ENCODE measurements around the gene BAZ2B. TPM values are rescaled to one million over a fixed set of nuclear protein-coding genes. Genes with fewer than 3 reads are reported as not detected.

BAZ2B gene
- total and polyA plus RNA-seq, 2 of the 13 experiments (the other 11 are each of a cell fraction or from before 2014, with no cell fraction given): 14.0 to 15.1 TPM

GRCh38 chr2:159285929-159286708 is 330.2 kb downstream of the BAZ2B start, which contains the start of gene WDSUB1 (continued):
- TF ChIP-seq GFI1 (CRISPR knock-in tag; IDR thresholded peaks at IDR 0.05; ENCODE audit: borderline replicate concordance) (peak; percentile 17; the same call in 1 of the 2 replicates), HDAC1 (CRISPR knock-in tag; IDR thresholded peaks at IDR 0.05) (peak; percentile 64), ZNF740 (CRISPR knock-in tag; IDR thresholded peaks at IDR 0.05) (peak; percentile 91), BRD4 (CRISPR knock-in tag; IDR thresholded peaks at IDR 0.05) (peak; percentile 53; the same call in 1 of the 2 replicates), ZNF749 (CRISPR knock-in tag; IDR thresholded peaks at IDR 0.05; ENCODE audit: borderline replicate concordance) (peak; percentile 98), PAWR (CRISPR knock-in tag; IDR thresholded peaks at IDR 0.05; ENCODE audit: borderline replicate concordance) (peak; percentile 93; the same call in 1 of the 2 replicates), KDM5A (IDR thresholded peaks at IDR 0.05; ENCODE audit: borderline replicate concordance, low read length) (peak; percentile 53; the same call in 1 of the 2 replicates), ZNF180 (CRISPR knock-in tag; IDR thresholded peaks at IDR 0.05; ENCODE audit: borderline replicate concordance, low read depth) (0 out of 2 replicates have a peak, but pooled peaks have one; percentile 44), PHF8 (CRISPR knock-in tag; IDR thresholded peaks at IDR 0.05) (peak; percentile 58; the same call in 1 of the 2 replicates), ZNF142 (CRISPR knock-in tag; IDR thresholded peaks at IDR 0.05) (peak; percentile 95), E2F1 (CRISPR knock-in tag; IDR thresholded peaks at IDR 0.05) (peak; percentile 55; the same call in 1 of the 2 replicates), CC2D1A (CRISPR knock-in tag; IDR thresholded peaks at IDR 0.05) (0 out of 2 replicates have a peak, but pooled peaks have one; percentile 62), GATAD2A (CRISPR knock-in tag; IDR thresholded peaks at IDR 0.05) (peak; percentile 19; the same call in 1 of the 2 replicates), EZH2 (conservative IDR thresholded peaks at IDR 0.05; ENCODE audit: low read depth, low read length) (no peak), ZNF569 (CRISPR knock-in tag; IDR thresholded peaks at IDR 0.05; ENCODE audit: borderline replicate concordance) (no peak), BRCA1 (CRISPR knock-in tag; IDR thresholded peaks at IDR 0.05) (peak; percentile 78; the same call in 1 of the 2 replicates), TFAP4 (IDR thresholded peaks at IDR 0.05; ENCODE audit: borderline replicate concordance, low read depth) (peak; percentile 81), ISL2 (CRISPR knock-in tag; IDR thresholded peaks at IDR 0.05) (peak; percentile 16; the same call in 1 of the 2 replicates), ZNF101 (CRISPR knock-in tag; IDR thresholded peaks at IDR 0.05; ENCODE audit: borderline replicate concordance, low read depth) (peak; percentile 95; the same call in 1 of the 2 replicates)
